D341Med (cell line): ENCODE results near the gene SLC38A3.

ENCODE experiments used
- DNase-seq: peaks from one replicate; pipeline ENCODE4 v3.0.0; 2012; ENCODE audit warnings: low spot score

SLC38A3 gene

DNA sequence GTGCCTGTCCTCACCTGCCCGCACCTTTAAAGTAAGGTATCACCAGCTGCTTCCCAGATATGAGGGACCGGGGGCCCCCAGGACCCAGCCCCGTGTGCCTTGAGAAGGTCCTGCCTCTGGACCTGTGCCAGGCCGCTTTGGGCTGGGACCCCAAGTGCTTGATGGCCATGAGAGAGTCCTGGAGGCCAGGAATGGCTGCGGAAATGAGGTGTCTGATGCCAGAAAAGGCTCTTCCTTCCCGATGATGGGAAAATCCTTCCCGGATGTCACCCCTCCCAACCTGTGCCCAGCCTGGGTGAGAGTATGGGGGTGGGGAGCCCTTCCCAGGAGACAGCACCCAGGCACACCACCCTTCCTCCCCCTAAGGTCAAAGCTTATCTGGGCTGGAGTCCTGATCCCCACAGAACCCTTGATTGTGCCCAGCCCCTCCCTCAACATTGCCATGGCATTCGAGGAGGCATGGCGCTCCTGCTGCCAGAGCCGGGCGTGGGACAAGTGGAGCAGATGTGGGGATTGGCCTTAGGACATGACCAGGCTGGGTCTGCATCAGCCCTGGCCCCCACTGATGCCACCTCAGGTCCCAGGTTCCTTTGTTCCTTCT, 35.7 kb upstream of the SLC38A3 start:
- DNase-seq: no peak

DNA sequence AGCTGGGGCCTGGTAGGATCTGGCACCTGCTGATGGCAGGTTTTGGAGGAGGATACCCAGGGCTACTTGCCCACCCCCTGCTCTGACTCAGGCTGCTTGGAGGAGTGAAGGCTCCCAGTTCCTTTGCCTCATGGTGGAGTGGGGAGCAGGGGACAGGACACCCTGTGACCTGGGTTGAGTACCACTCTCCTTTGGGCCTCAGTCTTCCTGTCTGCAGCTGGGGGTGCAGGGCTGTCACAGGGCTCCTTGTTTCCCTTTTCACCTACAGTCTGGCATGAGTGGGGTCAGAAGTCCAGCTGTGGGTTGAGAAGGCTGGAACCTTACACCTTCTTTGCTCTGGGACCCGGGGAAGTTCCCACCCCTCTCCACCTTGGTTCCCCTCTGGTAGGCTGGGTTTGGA, 35.2 kb upstream of the SLC38A3 start:
- no peak for DNase-seq

DNA sequence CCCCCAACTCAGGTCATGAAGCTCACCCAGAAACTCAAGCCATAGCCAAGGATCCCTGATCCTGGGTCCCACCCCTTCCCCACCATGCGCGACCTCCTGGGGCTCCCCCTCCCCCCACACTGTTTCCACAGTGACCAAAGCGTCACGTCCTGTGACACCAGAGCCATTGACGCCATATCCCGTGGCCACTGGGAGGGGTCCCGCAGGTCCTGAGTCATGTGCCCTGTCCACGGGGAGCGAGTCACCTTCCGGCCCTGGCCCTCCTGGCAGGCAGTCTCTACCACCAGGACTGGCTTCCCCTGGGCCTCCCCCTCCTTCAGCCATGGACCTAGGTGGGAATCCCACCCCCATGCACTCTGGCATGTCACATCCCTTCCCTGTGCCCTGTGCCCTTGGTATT, 34.4 kb upstream of the SLC38A3 start:
- no peak for DNase-seq

GRCh38 chr3:50171540-50172301, 33.4 kb upstream of the SLC38A3 start:
- DNase-seq: no peak

DNA sequence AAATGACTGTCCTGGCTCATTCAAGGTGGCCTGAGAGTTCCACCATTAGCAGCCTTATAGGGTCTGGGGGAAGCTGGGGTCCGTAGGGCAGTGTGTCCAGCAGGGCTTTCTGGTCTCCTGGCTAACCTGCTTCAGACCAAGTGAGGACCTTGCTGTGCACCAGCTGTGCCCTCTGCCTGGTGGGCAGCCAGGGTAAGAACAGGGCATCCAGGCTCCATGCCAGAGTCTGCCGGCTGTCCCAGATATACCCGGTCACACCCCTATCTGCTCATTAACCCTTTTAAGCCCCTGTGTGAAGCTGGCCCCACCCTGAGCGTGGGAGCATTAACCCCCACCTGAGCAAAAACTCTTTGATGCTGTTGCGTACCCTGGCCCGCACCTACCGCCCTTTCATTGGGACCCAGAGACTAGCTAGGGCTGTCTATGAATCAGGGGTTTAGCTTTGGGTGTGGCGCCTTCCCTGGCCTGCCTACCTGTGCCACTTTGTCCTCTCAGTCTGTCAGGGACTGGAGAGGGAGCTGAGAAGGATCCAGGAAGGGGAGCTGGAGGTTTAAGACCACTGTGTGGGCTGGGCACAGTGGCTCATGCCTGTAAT, 32.3 kb upstream of the SLC38A3 start:
- DNase-seq: no peak

DNA sequence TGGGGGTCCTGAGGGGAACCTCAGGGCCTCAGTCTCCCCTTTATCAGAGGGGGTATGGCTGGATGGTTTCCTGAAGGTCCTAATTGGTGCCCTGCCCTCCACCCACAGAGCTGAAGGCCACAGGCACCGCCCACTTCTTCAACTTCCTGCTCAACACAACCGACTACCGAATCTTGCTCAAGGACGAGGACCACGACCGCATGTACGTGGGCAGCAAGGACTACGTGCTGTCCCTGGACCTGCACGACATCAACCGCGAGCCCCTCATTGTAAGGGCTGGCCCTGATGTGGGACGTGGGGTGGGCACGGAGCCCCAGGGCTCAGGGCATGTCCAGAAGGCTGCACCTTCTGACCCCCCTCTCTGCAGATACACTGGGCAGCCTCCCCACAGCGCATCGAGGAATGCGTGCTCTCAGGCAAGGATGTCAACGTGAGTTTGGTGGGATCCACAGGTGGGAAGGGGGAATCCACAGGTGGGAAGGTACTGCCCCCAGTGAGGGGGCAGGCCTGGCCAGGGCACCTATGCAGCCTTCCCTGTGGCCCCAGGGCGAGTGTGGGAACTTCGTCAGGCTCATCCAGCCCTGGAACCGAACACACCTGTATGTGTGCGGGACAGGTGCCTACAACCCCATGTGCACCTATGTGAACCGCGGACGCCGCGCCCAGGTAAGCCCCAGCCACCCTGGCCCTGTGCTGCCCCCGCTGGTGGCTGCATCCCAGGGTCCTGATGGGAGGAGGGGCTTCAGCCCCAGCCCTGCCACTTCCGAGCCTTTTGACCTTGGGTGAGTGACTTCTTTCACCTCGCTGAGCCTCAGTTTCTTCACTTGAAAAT, 31.2 kb upstream of the SLC38A3 start:
- DNase-seq: no peak

- no peak for DNase-seq
Observed at GRCh38 chr3:50174517-50174895, 30.6 kb upstream of the SLC38A3 start.

GRCh38 chr3:50174947-50175524, 30.0 kb upstream of the SLC38A3 start:
- no peak for DNase-seq

DNA sequence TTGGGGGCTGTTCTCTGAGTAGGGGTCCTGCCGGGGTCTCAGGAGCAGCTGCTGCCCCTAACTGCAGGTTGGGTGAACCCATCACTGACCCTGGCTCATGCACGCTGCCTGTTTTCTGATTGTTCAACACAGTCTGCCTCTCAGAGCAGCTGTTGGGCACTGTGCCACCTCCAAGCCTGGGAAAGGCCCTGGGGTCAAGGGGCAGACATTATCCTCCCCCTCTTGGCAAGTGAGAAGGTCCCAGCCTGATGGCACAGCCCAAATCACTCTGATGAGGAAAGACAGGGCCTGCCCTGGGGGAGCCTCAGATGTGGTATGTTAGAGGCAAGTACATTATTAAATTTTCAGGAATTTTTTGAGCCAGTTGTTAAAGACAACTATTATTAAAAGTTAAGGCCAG, 27.7 kb upstream of the SLC38A3 start:
- no peak for DNase-seq

- no peak for DNase-seq
Observed at GRCh38 chr3:50179710-50180109, 25.4 kb upstream of the SLC38A3 start.

DNA sequence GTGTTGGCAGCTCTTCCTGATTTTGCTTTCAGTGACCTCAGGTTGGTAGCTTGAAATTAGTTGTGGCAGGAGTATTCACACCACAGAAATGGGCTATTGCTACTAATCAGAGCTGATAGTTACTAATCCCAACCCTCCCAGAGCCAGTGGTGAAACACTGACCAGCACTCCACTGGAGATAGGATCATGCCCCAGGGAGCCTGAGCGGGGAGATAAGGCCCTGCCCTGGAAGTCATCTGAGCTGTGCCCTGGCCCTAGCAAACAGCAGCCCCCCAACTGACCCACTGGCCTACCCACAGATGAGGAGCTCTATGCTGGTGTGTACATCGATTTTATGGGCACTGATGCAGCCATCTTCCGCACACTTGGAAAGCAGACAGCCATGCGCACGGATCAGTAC, 23.1 kb upstream of the SLC38A3 start:
- no peak for DNase-seq

DNA sequence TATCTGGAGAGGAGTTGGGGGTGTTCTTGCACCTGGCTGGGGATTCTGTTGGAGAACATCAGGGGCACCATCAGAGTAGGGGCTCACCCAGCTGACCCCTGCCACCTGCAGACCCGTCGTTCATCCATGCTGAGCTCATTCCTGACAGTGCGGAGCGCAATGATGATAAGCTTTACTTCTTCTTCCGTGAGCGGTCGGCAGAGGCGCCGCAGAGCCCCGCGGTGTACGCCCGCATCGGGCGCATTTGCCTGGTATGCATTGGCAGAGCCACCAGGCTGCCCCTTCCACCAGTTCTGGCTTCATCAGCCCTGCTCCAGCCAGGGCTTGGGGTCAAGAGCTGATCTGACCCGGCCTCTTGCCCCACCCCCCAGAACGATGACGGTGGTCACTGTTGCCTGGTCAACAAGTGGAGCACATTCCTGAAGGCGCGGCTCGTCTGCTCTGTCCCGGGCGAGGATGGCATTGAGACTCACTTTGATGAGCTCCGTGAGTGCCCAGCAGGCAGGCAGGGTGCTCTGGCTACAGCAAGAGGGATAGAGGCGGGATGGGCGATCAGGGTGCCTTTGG, 22.5 kb upstream of the SLC38A3 start:
- no peak for DNase-seq

DNA sequence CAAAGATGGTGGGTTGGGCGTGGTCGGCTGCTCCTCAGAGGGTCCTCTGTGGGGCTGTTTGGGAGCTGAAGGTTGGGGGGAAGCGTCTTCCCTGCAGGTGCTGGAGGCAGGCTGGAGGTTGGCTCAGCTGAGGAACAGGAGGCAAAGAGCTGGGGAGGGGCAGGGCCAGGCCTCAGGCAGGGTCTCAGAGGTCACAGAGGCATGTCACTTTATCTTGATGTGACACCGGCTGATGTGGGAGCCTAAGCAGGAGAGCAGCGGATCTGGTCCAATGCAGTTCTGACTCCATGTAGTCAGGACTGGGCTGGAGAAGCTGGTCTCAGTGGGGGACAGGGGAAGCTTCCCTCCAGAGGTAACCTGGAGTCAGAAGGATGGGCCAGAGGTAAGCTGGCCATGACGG, 21.3 kb upstream of the SLC38A3 start:
- DNase-seq: no peak

- no peak for DNase-seq
Observed at GRCh38 chr3:50184242-50184978, 20.7 kb upstream of the SLC38A3 start.

- no peak for DNase-seq
Observed at GRCh38 chr3:50185230-50185629, 19.8 kb upstream of the SLC38A3 start.

DNA sequence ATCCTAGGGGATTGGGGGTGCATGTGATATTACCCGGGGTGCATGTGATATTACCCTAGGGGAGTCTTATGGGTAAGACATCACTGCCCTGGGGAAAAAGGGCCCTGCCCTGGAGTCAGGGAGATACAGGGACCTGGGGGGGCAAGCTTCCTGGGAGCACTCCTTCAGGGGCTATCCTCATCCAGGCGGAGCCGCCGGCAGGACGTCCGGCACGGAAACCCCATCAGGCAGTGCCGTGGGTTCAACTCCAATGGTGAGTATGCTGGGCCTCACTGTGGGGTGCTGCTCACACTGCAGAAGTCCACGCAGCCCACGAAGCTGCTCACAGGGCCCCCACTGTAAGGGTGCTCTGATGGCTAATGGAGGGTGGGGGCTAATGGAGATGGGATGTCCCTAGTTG, 19.0 kb upstream of the SLC38A3 start:
- no peak for DNase-seq

GRCh38 chr3:50187750-50188149, 17.3 kb upstream of the SLC38A3 start:
- DNase-seq: no peak

DNA sequence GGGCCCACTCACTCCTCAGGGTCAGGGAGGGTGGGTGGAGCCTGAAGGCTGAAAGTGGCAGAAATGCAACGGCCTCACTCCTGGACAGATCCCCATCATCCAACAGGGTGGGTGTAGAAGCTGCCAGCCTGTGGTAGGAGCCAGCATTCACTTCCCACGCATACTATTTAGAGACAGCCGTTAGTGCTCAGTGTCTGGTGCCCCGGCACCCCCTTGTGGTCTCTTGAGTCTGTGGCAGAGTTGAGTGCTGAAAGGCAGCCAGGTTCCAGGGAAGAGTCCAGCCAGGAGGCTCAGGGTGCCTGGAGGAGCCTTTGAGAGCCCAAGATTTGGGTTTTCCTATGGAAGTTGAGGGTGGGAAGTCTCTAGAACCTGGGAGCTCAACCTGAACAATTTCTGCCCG, 15.8 kb upstream of the SLC38A3 start:
- peak; percentile 78 for DNase-seq

DNA sequence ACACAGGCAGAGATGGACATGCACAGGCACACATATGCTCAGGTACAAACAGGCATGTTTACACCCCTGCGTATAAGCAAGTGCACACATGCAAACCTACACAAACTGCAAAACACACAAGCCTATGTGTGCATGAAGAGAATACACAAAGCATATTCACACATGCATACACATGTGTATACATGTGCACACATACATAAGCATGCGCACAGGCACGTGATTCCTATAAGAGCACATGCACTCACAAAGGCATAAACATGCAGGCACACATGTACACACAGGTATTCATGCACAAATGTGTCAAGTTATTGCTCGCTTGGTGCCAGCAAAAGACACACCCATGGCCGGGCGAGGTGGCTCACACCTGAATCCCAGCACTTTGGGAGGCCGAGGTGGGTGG, 15.1 kb upstream of the SLC38A3 start:
- DNase-seq: no peak

DNA sequence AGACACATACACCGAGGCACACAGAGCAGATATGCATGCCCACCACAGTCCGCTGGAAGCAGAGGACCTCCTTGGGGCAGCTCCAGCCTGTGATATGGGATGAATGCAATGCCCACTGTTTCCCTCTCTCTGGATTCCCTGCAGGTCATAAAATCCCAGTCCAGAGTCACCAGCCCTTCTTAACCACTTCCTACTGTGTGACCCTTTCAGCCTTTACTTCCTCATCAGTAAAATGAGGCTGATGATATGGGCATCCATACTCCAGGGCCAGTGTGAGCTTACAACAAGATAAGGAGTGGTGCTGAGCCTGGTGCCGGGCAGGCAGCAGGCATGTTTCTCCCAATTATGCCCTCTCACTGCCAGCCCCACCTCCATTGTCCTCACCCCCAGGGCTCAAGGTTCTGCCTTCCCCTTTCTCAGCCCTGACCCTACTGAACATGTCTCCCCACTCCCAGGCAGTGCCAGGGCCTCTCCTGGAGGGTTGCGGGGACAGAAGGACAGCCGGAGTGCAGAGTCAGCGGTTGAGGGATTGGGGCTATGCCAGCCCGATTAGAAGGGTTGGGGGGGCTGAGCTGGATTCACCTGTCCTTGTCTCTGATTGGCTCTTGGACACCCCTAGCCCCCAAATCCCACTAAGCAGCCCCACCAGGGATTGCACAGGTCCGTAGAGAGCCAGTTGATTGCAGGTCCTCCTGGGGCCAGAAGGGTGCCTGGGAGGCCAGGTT, 14.0 kb upstream of the SLC38A3 start, which contains the start of gene GNAT1:
Gene GNAT1 (plus strand): TSS at position 675 of the 725 bp plus-strand sequence. CDS start 116 bp downstream, outside the sequence.
- no peak for DNase-seq

DNA sequence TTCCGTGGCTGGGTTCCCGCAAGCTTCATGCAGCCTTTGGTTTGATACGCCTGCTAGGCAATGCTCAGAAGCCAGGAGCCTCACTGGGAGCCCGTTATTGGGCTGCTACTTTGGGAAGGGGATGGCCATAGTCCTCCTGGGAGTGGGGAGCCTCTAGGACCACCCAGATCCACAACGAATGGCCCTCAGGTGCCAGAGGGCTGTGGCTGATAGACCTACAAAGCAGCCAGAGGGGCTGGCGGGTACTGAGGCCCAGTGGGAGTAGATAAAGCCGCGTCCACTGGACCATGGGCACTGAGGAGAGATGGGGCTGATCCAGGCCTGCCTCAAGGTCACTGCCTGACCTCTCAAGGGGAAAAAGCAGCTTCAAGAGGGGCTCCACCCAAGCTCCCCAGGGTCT, 12.9 kb upstream of the SLC38A3 start:
- DNase-seq: no peak
